HG03097 (cell line): Measurements from ENCODE around the gene NMNAT2.
"Not testable (repeated sequence)": the region's sequence is repeated elsewhere in the genome, so short reads cannot be mapped to it uniquely, and the experiment has no call there.

Source experiments
- ATAC-seq: cut with Tn5 transposase; IDR thresholded peaks from one replicate; pipeline ENCODE4 v1.9.1; 2021; ENCODE audit not compliant: unreplicated experiment, low FRiP score

Gene NMNAT2

GRCh38 chr1:183243161-183244050, 174.8 kb downstream of the NMNAT2 start:
- ATAC-seq, result no peak

- no peak for ATAC-seq
Measured at GRCh38 chr1:183242556-183242955, 175.6 kb downstream of the NMNAT2 start.

- no peak for ATAC-seq
Measured at GRCh38 chr1:183241471-183241870, 176.7 kb downstream of the NMNAT2 start.

GRCh38 chr1:183240853-183241252, 177.3 kb downstream of the NMNAT2 start:
- not testable (repeated sequence) for ATAC-seq

- ATAC-seq, result no peak
Measured at GRCh38 chr1:183240526-183240825, 177.7 kb downstream of the NMNAT2 start.

GRCh38 chr1:183239793-183240525, 178.2 kb downstream of the NMNAT2 start:
- ATAC-seq, result no peak

- no peak for ATAC-seq
Measured at GRCh38 chr1:183239220-183239742, 178.9 kb downstream of the NMNAT2 start.

GRCh38 chr1:183238071-183238470, 180.1 kb downstream of the NMNAT2 start:
- ATAC-seq, result no peak

GRCh38 chr1:183237046-183237445, 181.1 kb downstream of the NMNAT2 start:
- no peak for ATAC-seq

GRCh38 chr1:183236158-183236725, 181.9 kb downstream of the NMNAT2 start:
- ATAC-seq, result no peak

GRCh38 chr1:183235503-183235902, 182.7 kb downstream of the NMNAT2 start:
- no peak for ATAC-seq

- ATAC-seq, result no peak
Measured at GRCh38 chr1:183234660-183235476, 183.3 kb downstream of the NMNAT2 start.

GRCh38 chr1:183233113-183233512, 185.1 kb downstream of the NMNAT2 start:
- no peak for ATAC-seq

- ATAC-seq, result no peak
Measured at GRCh38 chr1:183231545-183231944, 186.6 kb downstream of the NMNAT2 start.

- no peak for ATAC-seq
Measured at GRCh38 chr1:183230413-183230812, 187.8 kb downstream of the NMNAT2 start.

- no peak for ATAC-seq
Measured at GRCh38 chr1:183228347-183229220, 189.6 kb downstream of the NMNAT2 start.

- ATAC-seq, result no peak
Measured at GRCh38 chr1:183227422-183228346, 190.5 kb downstream of the NMNAT2 start.

GRCh38 chr1:183226963-183227362, 191.2 kb downstream of the NMNAT2 start:
- ATAC-seq, result no peak
